HG02943 (cell line): ENCODE results near the gene FBXL16.

Source experiments
- ATAC-seq: cut with Tn5 transposase; IDR thresholded peaks from one replicate; pipeline ENCODE4 v1.9.1; 2021; ENCODE audit warnings: mild to moderate bottlenecking, low read depth, moderate library complexity; ENCODE audit not compliant: unreplicated experiment

Gene FBXL16

DNA sequence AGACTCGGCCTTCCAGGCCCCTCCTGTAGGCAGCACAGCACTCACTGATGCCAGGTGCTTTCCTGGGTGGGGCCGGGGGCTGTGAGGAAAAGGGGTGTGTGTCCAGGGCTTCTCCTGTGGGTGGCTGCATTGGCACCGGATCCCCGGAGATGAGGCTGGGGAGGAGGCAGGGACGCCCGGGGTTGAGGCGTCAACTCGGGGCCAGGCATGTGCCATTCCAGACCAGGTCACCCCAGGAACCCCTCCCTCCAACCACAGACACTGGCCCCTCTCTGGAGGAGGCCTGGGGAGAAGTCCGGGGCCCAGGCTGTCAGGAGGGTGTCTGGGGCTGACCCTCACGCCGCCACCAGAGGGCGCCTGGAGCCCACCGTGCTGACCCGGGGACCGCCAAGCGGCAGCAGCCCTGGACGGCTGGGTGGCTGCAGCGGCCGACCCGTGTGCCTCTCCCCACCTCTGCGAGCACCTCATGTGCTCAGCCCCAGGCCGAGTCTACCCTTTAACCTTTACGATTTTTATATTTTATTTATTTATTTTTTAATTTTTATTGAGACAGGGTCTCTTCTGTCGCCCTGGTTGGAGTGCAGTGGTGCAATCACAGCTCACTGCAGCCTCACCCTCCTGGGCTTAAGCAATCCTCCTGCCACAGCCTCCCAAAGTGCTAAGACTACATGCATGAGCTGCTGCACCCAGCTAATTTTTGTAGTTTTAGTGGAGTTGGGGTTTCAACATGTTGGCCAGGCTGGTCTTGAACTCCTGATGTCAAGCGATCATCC is 6.1 kb upstream of the FBXL16 start:
- ATAC-seq = no peak

DNA sequence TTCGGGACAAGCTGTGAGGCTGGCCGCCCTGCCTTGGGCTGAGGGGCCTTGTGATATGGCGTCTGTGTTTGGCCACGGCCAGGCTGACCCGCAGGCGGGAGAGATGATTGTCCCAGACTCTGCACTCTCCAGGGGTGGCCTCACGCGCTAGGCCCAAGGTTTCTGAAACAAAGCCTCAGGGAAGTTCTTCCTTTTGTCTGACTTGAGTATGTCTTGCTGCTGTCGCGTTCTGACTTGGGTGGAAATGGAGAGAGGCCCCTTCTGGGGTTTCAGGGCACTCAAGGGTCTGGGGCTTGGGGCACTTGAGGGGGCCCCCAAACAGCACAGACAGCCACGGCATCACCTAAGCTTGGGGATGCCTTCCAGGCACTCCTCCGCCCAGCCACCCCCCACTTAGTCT is 5.5 kb upstream of the FBXL16 start:
- ATAC-seq = no peak

DNA sequence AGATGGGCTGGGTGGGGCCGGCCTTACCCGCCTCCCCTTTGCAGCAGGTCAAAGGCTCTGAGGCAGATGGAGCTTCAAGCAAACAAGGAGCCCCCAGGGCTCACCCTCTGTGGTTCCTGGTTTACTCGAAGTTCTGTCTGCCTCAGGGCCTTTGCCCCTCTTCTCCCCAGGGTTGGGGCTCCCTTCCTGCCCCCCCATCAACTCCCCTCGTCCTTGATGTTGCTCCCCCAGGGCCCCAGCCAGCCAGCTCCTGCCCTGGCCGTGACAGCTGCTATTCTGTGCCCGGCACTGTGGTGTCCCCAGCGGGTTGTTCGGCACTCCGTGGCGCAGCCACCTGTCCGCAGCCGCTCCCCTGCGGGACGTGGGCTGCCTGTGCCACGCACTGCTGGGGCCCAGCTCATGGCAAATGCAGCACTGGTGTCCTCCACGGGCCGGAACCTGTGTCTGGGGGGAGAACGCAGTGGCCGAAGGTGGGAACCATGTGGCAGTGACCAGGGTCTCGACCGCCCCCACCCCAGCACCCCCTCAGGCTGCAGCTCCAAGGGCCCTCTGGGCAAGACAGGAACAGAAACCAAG is 5.0 kb upstream of the FBXL16 start:
- ATAC-seq = no peak

DNA sequence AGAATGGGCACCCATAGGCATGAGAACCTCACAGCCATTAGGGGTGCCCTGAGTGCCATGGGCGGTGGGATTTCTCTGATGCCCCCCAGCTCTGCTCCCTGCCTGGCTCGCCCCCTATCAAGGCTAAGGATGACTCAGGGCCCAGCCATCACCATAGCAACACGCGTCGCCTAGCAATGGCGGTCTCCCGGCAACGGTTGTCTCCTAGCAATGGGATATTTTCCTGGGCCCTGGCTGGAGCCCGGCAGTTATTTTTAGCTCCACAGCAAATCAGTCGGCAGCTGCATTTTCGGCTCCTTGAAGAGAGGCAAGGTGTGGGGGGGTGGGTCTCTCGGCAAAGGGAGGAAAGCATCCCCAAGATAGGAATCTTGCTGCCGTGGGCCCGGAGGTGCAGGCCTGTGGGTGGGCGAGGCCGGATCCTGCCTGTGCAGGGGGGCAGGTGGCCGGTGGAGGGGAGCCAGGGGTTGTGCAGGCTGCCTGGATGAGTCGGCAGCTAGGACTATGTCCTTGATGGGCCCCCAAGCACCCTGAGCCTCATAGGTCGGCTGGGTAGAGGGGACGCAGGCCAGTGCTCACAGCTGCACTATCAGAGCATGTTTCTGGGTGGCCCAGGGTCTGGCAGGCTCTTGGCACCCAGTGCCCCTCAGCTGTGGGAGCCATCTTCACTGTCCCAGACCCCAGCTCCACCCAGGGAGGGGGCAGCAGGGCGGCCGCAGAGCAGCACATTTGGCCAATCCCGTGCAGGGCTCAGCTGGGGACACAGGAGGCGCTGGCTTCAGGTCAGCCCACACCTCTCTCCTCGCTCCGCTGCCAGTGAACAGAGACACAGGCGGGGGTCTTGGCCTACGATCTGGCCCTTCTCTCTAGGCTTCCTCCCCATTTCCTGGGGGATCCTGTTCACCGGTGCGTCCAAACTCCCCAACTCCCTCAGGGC is 4.2 kb upstream of the FBXL16 start:
- no peak for ATAC-seq

DNA sequence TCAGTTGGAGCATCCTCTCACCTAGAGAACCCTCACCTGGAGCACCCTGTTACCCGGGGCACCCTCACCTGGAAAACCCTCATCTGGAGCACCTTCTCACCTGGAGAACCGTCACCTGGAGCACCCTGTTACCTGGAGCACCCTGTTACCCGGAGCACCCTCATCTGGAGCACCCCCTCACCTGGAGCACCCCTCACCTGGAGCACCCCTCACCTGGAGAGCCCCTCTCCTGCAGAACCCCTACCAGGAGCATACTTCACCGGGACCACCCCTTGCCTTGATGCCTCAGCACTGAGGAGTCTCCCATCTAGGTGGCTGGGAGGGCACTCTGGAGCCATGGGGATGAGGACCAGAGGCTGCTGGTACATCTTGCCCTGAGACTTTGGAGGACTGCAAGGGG is 3.4 kb upstream of the FBXL16 start:
- no peak for ATAC-seq

DNA sequence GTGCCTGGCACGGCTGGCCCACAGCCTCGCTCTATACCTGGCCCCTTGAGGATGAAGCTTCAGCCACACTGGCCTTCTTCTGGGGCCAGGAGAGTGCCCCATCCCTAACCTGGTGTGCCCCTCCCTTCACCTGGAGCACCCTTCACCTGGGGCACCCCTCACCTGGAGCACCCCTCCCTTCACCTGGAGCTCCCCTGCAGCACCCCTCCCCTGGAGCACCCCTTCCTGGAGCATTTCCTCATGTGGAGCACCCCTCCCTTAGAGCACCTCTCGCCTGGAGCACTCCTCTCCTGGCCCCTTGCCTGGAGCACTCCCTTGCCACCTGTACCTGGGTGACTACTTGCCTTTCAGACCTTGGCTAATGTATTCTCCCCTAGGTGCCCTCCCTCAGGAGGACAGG is 2.4 kb upstream of the FBXL16 start:
- ATAC-seq = no peak

DNA sequence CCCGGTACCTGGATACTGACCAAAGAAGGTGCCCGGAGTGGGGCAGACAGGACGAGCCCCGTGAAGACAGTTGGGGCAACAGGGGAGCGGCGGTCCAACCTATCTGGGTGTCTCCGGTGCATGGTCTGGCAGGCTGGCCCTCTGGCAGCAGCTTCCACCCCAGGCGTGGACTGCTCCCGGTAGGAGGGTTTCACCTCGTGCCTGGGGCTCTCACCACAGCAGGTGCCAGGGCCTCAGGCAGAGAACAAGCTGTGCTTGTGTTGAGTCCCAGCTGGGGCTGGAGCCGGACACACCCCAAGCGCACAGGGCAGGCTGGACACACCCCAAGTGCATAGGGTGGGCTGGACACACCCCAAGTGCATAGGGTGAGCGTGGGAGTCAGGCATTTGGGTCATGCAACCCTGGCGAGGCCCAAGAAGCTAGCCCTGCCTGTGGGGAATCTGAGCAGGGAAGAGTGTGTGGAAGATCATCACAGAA is 1.5 kb upstream of the FBXL16 start:
- ATAC-seq = no peak

DNA sequence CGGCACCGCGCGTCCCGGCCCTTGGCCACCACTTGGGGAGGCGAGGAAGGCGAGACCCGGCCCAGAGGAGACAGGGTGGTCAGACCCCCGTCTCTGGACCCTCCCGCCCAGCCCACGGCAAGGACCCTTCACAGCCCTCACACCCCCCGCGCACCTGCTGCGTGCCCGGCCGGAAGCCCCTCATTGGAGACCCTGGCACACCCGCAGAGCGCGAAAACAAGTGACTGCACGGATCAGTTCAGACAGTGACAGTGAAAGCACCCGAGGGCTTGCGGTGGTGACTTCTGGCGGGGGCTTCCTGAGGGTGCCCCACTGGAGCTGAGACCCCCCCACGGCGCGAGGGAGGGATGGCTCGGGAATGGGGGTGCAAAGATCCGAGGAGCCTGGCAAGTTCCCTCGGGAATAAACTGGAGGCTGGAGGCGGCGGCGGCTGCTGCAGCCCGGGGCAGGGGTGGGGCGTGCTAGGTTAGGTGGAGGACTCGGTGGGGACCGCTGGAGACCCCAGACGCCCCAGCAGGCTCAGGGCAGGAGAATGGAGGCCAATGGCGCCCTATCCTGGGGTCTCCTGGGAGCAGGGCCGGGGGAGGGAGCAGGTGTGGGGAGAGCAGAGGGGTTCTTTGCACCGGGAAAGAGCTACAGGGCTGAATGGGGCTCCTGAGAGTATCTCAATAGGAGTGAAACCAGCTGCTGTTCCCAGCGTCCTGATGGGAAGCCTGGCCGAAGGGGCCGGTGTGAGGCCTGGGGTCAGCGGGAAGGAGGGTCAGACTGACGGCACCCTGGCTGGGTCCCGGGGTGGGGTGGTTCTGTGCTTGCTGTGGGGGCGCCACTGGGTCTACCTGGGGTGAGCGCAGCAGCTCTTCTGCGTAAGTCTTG is 824 bp upstream of the FBXL16 start:
- ATAC-seq = no peak

DNA sequence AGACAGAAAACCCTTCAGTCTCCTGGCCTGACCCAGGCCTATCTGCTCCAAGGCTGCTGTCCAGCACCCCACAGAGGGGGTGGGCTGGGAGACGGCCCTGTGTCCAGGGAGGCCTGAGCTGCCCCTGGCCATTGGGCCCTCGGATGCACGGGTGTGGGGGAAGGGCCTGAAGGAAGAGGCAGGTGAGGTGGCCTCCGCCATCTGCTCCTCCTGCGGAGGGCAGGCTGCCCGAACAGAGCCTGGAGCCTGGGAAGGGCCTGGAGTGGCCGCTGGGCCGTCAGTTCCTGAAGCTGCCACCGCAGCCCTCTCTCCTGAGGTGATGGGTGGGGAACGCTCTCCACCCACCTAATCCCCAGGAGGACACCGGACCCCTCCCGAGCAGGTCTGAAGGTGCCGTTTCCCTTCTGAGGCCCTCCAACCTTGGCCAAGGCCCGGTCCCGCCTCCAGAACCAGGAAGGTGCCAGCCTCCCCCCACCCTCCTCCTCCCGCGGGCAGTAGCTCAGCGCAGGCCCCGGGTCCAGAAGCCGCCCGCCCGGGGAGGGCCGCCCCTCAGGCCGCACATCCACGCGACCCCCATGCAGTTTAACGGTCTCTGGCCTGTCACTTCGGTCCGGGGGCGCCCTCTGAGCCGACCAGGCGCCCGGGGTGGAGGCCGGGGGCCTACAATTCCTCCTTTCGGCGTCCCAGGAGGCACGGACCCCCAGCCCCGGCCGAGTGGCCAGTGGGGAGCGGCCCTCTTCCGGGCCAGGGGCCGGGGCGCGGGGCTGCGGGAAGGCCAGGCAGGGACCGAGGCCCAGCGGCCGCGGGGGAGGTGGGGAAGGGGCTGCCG is 835 bp downstream of the FBXL16 start:
- no peak for ATAC-seq

DNA sequence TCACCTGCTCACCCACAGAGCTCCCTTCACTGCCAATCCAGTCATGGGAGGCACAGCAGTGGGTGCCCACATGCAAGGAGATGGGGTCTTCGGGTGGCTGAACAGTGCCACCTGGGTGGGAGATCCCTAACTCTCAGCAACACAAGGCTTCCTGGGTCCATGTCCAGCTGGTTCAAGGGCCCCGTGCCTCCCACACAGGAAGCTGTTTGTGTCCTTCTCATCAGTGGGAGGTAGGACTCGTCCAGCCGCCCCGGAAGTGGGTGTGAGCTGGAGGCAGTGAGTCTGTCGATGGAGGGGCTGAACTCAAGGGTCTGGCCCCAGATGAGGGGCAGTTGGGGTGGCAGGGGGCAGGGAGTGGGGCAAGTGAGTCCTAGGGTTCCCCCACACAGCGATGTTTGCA is 1.6 kb downstream of the FBXL16 start:
- ATAC-seq = no peak

DNA sequence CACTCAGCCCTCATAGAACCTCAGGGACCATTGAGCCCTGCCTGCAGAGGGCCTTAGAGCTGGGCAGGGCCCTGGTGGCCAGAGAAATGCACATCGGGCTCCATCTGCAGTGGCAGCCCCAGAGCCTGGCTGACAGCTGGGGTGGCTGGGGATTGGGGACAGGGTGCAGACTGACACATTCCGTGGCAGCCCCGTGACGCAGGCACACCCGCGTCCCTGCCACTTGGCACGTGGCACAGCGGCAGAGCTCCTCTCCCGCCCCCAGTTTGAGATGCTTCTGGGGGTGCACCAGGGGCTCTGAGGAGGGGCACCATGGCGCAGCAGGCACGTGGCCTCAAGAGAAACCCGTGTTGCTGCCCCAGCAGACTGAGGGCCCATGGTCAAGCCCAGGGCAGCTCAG is 2.2 kb downstream of the FBXL16 start:
- no peak for ATAC-seq

DNA sequence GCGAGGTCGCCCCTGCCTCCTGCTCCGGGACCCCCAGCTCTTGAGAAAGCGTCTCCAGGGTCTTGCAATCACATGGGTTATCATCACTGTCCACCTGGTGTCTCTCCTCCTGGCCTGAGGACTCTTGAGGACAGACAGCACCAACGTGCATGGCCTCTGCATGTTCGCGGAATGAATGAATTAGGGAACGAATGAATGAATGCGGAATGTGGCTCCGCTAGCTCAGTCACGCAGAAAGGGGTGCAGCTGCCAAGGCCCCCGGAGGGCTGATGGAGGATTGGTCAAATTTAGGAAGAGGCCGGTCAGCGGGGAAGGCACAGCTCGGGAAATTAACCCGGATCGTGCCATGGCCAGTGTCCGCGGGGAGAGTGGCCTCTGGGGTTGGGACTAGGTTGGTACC is 3.3 kb downstream of the FBXL16 start:
- no peak for ATAC-seq

DNA sequence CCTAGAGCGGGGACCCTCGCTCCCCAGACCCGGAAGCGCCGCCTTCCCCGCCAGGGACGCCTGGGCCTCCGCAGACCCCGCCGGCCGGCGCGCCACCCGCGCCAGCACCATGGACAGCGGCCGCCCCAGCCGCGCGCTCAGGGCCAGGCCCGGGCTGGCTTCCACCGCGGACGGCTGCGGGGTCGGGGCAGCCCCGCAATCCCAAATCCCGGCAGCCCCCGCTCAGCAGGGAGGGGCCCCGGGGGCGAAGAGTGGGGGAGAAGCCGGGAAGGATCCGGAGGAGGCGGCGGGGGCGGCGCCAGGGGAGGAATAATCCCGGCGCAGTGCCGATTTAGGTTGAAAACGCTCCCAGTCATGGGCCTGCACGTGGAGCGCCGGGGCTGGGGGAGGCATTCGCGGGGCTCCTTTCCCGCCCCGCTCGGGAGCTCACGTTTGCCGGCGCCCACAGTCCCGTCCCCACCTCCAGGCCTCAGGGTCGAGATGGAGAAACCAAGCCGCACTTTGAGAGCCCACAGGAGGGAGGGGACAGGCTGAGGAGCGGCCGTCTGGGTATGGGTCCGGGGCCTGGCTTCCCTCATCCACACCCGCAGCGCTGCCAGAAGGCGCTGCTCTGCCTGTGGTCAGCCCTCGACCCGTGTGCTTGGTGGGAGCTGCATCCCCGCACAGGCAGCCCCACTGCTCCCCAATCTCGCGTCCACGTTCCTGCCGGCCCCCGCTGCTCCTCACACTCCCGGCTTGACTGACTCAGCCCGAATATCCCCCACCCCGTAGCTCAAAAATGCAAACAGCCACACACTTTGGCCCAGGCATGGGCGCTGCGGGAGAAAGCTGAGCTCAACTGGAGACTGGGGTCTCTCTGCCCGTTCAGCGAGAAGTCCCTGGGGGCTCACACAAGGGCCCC is 4.7 kb downstream of the FBXL16 start:
- ATAC-seq = no peak

DNA sequence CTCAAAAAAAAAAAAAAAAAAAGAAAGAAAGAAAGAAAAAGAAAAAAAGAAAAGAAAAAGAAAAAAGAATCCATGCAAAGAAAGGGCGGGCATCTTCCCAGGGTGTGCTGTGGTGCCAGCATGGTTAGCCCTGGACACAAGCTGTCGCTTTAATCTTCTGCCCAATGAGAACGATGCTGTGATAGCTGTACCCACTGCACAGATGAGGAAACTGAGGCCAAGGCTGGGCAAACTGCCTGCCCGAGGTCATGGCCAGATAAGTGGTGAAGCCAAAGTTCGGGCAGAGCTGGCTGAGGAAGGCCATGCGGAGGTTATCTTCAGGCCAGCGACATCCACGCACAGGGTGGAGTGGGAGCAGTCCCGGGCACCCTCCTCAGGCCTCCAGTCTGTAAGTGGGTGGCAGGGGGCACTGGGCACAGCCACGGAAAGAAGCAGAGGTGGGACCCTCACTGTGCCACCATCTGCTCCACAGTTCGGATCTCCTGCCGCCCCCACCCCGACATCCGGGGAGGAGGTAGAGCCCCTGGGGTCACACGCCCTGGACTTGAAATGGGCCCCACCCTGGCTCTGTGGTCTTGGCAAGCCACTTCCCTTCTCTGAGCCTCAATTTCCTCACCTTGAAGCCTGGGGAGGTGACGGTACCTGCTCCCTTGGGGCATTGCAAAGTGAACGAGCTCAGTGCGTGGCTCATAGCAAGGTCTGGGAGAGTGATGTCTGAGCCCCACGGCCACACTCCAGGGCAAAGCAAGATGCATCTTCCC is 6.5 kb downstream of the FBXL16 start:
- no peak for ATAC-seq

DNA sequence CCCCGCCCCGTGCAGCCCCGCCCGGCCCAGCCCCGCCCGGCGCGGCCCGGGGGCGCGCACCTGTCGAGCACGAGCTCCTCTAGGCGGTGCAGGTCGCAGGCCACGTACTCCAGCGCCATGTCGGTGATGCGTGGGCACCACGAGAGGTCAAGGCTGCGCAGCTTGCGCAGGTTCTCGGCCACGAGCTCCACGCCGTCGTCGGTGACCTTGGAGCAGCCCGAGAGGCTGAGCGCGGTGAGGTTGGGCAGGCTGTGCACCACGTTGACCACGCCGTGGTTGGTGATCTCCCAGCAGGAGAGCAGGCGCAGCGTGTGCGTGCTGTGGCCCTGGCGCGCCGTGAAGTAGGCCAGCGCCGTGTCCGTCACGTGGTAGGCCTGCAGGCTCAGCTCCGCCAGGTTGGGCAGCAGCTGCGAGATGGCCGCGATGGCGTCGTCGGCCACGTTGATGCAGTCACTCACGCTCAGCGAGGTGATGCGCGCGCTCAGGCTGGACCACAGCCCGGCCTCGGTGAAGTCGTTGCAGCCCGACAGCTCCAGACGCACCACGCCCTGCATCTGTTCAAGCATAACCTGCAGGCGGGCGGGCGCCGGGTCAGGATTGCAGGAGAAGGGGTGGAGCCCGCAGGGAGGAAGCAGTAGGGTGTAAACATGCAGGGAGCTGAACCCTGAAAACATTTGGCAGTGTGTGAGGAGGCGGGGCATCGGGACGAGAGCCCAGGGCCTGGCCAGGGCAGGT is 10.1 kb downstream of the FBXL16 start:
- ATAC-seq = no peak

DNA sequence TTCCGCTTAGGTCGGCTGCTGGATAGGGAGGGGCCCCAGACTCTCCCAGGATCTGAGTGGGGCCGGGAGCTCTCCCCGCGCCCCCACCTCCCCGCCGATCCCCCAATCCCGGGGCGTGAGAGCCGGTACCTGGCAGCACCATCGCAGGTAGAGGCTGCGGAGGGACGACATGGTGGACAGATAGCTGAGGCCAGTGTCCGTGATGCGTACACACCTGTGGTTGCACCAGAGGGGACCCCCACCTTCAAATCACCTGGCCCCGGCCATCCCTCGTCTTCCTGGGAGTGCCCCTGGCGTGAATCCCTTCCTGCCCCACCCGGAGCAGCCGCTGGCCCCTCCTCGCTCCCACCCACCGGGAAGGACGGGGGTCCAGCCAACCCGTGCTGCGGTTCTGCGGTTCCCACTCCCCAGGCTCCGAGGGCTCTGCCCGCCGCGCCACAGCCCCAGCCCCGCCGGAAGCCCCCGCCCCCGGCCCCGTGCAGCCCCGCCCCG is 10.7 kb downstream of the FBXL16 start:
- ATAC-seq = no peak
